HL-60 (cell line): ENCODE results near the gene ANKS4B.

Source experiments
- DNase-seq, 2 experiments: peaks; one replicate each; pipeline ENCODE4 v3.0.0-alpha.2; 2010 to 2020; ENCODE audit warnings: low read depth in 1 of 2, low spot score in 1 of 2
- H3K27ac ChIP-seq: fragments of 250-450 bp; sonication (Bioruptor Pico); replicated peaks from 2 replicates; pipeline ENCODE4 v1.5.1; 2020; ENCODE audit warnings: mild to moderate bottlenecking, moderate library complexity
- H3K27me3 ChIP-seq: fragments of 250-450 bp; sonication (Bioruptor Pico); 2 replicates; pipeline ENCODE4 v1.5.1; 2021; ENCODE audit warnings: mild to moderate bottlenecking, moderate library complexity; ENCODE audit not compliant: insufficient read depth, poor library complexity, severe bottlenecking
- H3K4me3 ChIP-seq: replicated peaks from 2 replicates; pipeline ENCODE4 v1.5.1; 2011; ENCODE audit warnings: mild to moderate bottlenecking, control low read depth, low read length; ENCODE audit not compliant: insufficient read depth
- GABPA ChIP-seq: IDR thresholded peaks from 2 replicates; pipeline ENCODE4 v1.6.1; 2012; ENCODE audit warnings: low read depth
- POLR2AphosphoS5 ChIP-seq: IDR thresholded peaks from 2 replicates; pipeline ENCODE4 v1.6.1; 2012; ENCODE audit warnings: low read depth
- REST ChIP-seq: IDR thresholded peaks from 2 replicates; pipeline ENCODE4 v1.6.1; 2012; ENCODE audit warnings: low read depth; ENCODE audit not compliant: insufficient replicate concordance
- SPI1 ChIP-seq: IDR thresholded peaks from 2 replicates; pipeline ENCODE4 v1.6.1; 2012; ENCODE audit warnings: low read depth, mild to moderate bottlenecking, borderline replicate concordance
- TF ChIP-seq, protein P1 (sequence below): IDR thresholded peaks from one replicate; pipeline ENCODE4 v1.5.1; 2011; ENCODE audit warnings: low read length, control low read depth, inconsistent platforms; ENCODE audit not compliant: insufficient read depth

ANKS4B gene

GRCh38 chr16:21302454-21302853 lies 69.0 kb downstream of the ANKS4B start:
- no peak for DNase-seq
- H3K27ac ChIP-seq: no peak overlapping the region; the same call in 1 of the 2 replicates
- no peak overlapping the region for H3K4me3 ChIP-seq
- no peaks in the 10 kb centered on the region for H3K27me3 ChIP-seq
- TF ChIP-seq GABPA (no peak), REST (no peak), SPI1 (no peak), POLR2AphosphoS5 (no peak)
- TF ChIP-seq, protein P1, sequence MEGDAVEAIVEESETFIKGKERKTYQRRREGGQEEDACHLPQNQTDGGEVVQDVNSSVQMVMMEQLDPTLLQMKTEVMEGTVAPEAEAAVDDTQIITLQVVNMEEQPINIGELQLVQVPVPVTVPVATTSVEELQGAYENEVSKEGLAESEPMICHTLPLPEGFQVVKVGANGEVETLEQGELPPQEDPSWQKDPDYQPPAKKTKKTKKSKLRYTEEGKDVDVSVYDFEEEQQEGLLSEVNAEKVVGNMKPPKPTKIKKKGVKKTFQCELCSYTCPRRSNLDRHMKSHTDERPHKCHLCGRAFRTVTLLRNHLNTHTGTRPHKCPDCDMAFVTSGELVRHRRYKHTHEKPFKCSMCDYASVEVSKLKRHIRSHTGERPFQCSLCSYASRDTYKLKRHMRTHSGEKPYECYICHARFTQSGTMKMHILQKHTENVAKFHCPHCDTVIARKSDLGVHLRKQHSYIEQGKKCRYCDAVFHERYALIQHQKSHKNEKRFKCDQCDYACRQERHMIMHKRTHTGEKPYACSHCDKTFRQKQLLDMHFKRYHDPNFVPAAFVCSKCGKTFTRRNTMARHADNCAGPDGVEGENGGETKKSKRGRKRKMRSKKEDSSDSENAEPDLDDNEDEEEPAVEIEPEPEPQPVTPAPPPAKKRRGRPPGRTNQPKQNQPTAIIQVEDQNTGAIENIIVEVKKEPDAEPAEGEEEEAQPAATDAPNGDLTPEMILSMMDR: no peak

GRCh38 chr16:21302898-21303528 lies 69.5 kb downstream of the ANKS4B start:
- H3K4me3 ChIP-seq: no peak overlapping the region
- H3K27me3 ChIP-seq: no peaks in the 10 kb centered on the region
- no peak overlapping the region for H3K27ac ChIP-seq
- no peak for DNase-seq
- no peak for TF ChIP-seq GABPA
